ENCODE results near the gene PREB. TPM values are rescaled to one million over a fixed set of nuclear protein-coding genes. Genes with fewer than 3 reads are reported as not detected.

The PREB gene
- total RNA-seq, 1 donor from 2014 or later = 34.7 TPM

- DNase-seq (ENCODE audit: low read depth, low spot score) = no peak
These were observed 50.8 kb downstream of the PREB start for GRCh38 chr2:27083410-27084296.

- DNase-seq (ENCODE audit: low read depth, low spot score) = no peak
These were observed 51.5 kb downstream of the PREB start for GRCh38 chr2:27082773-27083409.

GRCh38 chr2:27081984-27082772 lies 52.3 kb downstream of the PREB start:
- no peak for DNase-seq (ENCODE audit: low read depth, low spot score)

Other genes starting within 250 kb of the PREB start
- 1.1 and 2.0 TPM in 2 replicates for gene MAPRE3, start 164.0 kb downstream of the PREB start, total RNA-seq
- 21.2 and 26.9 TPM in 2 replicates for gene TMEM214, start 101.7 kb downstream of the PREB start, total RNA-seq
- gene AGBL5, start 83.0 kb downstream of the PREB start, total RNA-seq = 18.8 and 24.3 TPM in 2 replicates
- gene OST4, start 63.0 kb downstream of the PREB start, total RNA-seq = 360 and 398 TPM in 2 replicates
- 13.8 and 21.6 TPM in 2 replicates for gene EMILIN1, start 56.0 kb downstream of the PREB start, total RNA-seq
- 2.1 and 4.6 TPM in 2 replicates for gene KHK, start 47.9 kb downstream of the PREB start, total RNA-seq
- gene CGREF1, start 15.5 kb downstream of the PREB start, total RNA-seq = 1.7 and 4.6 TPM in 2 replicates
- gene ABHD1, start 10.8 kb downstream of the PREB start, total RNA-seq = not detected in 2 replicates
- not detected in 2 replicates for gene PRR30, start 4.8 kb upstream of the PREB start, total RNA-seq
- gene TCF23, start 14.4 kb upstream of the PREB start, total RNA-seq = not detected in 2 replicates
- 97.0 and 127 TPM in 2 replicates for gene ATRAID, start 77.4 kb upstream of the PREB start, total RNA-seq
- 20.4 and 48.9 TPM in 2 replicates for gene SLC5A6, start 77.6 kb upstream of the PREB start, total RNA-seq
- gene CAD, start 82.7 kb upstream of the PREB start, total RNA-seq = 62.4 and 62.8 TPM in 2 replicates
- 0.11 TPM in 1 of 2 replicates, not detected in the other for gene SLC30A3, start 128.4 kb upstream of the PREB start, total RNA-seq
- gene DNAJC5G, start 140.8 kb upstream of the PREB start, total RNA-seq = not detected in 2 replicates
- not detected in 2 replicates for gene TRIM54, start 147.8 kb upstream of the PREB start, total RNA-seq
- gene UCN, start 173.8 kb upstream of the PREB start, total RNA-seq = 0.20 and 0.39 TPM in 2 replicates
- gene MPV17, start 188.5 kb upstream of the PREB start, total RNA-seq = 38.8 and 43.0 TPM in 2 replicates
- 24.5 and 26.9 TPM in 2 replicates for gene GTF3C2, start 222.1 kb upstream of the PREB start, total RNA-seq
- 36.6 and 44.7 TPM in 2 replicates for gene EIF2B4, start 235.7 kb upstream of the PREB start, total RNA-seq
- gene SNX17, start 236.0 kb upstream of the PREB start, total RNA-seq = 142 and 184 TPM in 2 replicates
- 8.9 and 9.5 TPM in 2 replicates for gene ZNF513, start 246.1 kb upstream of the PREB start, total RNA-seq

Data from pulmonary artery endothelial cell (primary cell).